Right renal pelvis (tissue), 4 donors: Measurements from ENCODE around the gene RTBDN. TPM values are rescaled to one million over a fixed set of nuclear protein-coding genes. Genes with fewer than 3 reads are reported as not detected.
"Not testable (repeated sequence)": the region's sequence is repeated elsewhere in the genome, so short reads cannot be mapped to it uniquely, and the experiment has no call there.

Source experiments
- DNase-seq, 4 donors: peaks; one replicate each; pipeline ENCODE4 v3.0.0-alpha.2; 2013; ENCODE audit warnings: low read depth in 4 of 4, low spot score in 3 of 4, missing footprints in 1 of 4
- polyA plus RNA-seq, 4 donors: library from polyadenylated mRNA; unstranded; fragments of 120-200 nt; gene quantifications; one replicate each; pipeline ENCODE4 v1.2.1, GENCODE V29; 2013; ENCODE audit not compliant: insufficient read length in 4 of 4

Gene RTBDN
- polyA plus RNA-seq, 4 donors, result 0.08 TPM; not detected in 3

DNA sequence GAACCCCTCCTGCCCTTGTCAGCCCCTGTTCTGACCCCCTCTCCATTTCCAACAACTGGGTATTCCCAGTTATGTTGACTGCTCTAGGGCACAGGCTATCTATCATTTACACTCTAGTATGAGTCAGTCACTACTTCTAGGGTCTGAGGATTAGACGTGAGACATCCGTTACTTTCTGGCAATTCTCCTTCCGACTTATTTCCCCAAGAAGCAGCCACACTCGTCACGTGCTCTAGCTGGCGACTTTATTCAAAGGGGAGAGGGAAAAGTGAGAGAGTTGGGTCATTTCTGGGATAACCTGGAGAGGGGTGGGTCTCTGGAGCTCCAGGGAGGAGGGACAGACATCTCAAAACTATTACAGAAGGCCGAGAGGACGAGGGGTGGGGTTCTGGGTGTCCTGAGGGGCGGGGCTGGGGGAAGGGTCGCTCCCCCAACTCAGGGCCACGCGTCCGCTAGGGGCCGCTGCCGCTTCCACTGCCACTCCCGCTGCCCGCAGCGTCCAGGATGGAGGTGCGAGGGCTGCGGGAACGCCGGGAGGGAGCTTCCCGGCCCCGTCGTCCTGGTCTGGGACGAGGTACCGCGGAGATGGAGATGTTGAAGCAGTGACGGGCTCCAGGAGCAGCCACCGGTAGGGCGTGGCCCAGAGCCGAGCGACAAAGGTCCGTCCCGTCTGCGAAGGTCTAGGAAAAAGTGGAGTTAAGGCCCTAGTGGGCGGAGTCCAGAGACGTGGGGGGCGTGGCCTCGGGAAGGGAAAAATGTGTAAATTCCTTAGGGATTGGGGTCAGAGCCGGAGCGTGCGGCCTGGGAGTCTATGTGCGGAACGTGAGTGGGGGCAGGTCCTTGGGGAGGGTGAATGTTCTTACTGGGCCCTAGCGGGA, 8.9 kb downstream of the RTBDN start:
- no peak for DNase-seq

DNA sequence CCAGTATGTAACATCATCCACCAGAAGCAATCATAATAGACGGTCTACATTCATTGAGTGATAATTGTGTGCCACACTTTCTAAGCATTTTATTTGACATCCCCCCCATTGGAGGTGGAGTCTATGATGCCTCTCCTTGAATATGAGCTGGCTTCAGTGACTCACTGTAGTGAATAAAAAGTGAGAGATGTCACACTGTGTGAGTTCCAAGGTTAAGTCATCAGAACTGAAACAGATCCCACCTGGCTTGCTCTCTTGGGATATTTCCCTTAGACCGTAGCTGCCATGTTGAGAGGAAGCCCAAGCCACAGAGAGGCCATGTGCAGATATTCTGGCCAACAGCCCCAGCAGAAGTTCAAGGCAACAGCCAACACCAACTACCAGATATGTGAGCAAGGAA, 12.6 kb downstream of the RTBDN start:
- DNase-seq, result no peak

DNA sequence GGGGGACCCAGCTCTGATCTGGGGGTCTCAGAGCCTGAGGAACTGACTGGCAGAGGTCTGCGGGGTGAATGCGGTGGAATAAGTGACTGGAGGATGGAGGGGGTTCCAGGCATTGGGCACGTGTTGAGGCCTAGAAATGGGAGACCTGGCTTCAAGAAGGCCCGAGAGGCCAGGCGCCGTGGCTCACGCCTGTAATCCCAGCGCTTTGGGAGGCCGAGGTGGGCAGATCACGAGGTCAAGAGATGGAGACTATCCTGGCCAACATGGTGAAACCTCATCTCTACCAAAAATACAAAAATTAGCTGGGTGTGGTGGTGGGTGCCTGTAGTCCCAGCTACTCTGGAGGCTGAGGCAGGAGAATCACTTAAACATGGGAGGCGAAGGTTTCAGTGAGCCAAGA, 16.6 kb downstream of the RTBDN start:
- DNase-seq, result not testable (repeated sequence)

DNA sequence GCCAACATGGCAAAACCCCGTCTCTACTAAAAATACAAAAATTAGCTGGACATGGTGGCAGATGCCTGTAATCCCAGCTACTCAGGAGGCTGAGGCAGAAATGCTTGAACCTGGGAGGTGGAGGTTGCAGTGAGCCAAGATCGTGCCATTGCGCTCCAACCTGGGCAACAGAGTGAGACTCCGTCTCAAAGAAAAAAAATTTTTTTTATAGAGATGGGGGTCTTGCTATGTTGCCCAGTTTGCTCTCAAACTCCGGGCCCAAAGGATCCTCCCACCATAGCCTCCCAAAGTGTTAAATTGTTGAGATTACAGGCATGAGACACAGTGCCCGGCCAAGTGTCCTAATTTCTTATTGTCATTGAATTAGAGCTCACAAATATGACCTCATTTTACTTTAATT, 17.2 kb downstream of the RTBDN start:
- not testable (repeated sequence) for DNase-seq

DNA sequence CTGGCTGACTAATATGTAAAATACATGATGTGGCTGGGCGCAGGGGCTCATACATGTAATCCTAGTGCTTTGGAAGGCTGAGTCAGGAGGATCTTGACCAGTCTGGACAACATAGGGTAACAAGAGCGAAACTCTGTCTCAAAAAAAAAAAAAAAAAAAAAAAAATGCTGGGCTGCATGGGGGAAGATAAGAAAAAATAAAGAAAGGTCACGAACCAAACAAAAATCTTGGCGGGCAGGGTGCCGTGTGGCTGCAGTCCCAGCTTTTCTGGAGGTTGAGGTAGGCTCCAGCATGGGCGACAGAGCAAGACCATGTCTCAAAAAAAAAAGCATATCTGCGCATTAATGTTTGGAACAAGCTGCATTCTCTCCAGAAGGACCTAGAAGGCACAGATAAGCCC, 19.3 kb downstream of the RTBDN start:
- DNase-seq, result no peak

DNA sequence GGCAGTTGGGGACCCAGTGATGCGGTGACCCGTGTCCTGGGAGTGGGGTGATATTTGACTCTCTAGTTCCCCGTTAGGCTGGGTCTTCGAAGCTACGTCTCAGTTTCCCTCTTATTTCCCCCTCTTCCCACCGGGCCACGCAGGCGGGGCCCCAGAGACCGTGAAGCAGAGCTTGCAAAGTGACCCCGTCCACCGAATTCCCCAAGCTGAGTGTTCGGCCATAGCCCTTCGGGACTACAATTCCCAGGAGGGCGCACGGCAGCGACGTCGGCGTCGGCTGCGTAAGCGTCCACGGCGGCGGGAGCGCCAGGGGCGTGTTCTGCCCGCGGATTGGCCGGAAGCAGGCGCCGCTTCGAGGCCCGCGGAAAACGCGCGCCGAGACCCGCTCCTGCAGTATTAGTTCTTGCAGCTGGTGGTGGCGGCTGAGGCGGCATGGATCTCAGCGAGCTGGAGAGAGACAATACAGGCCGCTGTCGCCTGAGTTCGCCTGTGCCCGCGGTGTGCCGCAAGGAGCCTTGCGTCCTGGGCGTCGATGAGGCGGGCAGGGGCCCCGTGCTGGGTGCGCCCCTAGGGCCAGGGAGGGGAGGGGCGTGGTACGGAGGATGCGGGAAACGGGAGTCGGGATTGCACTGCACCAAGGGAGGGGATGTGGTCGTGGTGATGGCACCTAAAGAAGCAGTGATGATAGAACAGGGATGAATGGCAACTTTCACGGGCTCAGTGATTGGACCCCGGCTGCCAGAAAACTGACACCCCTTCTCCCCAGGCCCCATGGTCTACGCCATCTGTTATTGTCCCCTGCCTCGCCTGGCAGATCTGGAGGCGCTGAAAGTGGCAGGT, 27.9 kb downstream of the RTBDN start, which contains the start of gene RNASEH2A:
RNASEH2A (plus strand) TSS at position 343 of the 840 bp plus-strand sequence; CDS start at position 433, 90 bp downstream.
- peak in 1 of 4 donors; percentile 82 for DNase-seq

DNA sequence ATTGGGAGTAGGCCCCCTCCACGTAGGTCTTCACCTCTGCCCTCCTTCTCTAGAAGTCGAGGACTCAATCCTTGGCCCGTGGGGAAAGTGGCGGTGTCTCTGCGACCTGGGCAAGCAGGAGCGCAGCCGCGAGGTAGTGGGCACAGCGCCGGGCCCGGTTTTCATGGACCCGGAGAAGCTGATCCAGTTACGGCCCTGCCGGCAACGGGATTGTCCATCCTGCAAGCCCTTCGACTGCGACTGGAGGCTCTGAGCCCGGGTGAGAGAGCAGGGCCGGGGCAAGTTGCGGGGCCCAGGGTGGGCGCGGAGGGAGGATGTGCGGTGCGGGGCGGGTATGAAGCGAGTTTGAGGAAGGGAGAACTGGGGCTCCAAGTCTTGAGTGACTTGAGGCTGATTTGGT, 30.3 kb downstream of the RTBDN start:
- no peak for DNase-seq

DNA sequence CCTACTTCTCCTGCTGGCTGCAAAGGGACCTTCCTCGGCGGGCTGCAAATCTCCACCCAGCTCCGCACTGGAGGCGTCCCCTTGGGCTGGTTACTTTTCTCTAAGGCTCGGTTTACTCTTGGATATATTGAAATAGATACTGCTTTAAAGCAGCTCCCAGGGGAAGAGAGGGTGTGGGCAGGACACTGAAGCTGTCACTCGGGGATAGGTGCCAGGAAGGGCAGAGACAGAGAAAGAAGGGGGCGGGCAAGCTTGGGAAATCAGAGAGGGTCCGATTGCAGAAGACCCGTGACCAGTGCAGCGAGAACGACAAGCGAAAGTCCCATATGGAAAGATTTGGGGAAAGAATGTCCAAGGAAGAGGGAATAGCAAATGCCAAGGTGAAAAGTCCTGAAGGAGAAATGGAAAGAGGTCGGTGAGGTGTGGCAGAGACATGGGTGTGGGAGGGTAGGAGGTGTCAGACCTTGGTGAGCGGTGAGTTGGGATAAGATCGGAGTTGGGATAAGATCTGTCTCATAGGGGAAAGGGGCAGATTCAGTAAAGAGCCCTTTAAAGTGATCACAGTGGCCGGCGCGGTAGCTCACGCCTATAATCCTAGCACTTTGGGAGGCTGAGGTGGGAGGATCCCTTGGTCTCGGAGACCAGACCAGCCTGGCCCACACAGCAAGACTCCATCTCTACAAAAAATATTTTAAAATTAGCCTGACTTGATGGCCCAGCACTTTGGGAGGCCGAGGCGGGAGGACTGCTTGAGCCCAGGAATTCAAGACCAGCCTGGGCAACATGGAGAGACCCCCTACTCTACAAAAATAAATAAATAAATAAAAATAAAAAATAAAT, 31.9 kb downstream of the RTBDN start:
- DNase-seq, result no peak

DNA sequence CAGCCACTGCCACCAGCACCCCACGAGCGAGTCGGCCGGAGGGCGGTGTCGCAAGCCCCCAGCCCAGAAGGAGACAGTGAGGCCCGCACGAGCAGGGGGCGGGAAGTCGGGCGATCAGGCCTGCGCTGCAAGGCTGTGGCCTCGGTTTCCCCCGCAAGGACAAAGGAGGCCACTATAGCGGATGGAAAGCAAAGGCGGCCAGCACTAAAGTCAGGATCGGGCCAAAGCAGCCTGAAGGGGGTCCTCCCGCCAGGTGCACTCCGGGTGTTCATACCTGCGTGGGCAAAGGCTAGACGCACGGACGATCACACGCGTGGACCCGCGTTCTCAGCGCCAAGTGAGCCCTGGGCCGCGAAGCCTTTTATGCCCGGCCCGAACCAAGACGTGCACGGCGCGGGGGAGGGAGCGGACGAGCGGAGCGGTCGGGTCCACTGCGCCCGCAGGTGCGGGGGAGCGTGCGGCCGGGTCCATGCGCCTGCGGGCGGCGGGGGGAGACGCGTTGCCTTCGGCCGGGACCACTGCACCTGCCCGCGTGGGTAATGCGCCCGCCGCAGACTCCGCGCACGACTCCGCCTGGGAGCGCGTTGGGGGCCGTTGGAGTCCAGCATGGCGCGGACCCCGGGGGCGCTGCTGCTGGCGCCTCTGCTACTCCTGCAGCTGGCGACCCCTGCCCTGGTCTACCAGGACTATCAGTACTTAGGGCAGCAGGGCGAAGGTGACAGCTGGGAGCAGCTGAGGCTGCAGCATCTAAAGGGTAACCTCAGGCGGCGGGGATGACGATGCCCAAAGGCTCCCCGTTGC, 32.7 kb downstream of the RTBDN start, which contains the start of the genes PRDX2 and THSD8:
PRDX2 (minus strand) TSS at position 335 of the 801 bp plus-strand sequence. CDS start 539 bp downstream, outside the sequence.
THSD8 (plus strand) TSS at position 604 of the 801 bp plus-strand sequence; CDS start at position 607, 3 bp downstream.
- no peak for DNase-seq

DNA sequence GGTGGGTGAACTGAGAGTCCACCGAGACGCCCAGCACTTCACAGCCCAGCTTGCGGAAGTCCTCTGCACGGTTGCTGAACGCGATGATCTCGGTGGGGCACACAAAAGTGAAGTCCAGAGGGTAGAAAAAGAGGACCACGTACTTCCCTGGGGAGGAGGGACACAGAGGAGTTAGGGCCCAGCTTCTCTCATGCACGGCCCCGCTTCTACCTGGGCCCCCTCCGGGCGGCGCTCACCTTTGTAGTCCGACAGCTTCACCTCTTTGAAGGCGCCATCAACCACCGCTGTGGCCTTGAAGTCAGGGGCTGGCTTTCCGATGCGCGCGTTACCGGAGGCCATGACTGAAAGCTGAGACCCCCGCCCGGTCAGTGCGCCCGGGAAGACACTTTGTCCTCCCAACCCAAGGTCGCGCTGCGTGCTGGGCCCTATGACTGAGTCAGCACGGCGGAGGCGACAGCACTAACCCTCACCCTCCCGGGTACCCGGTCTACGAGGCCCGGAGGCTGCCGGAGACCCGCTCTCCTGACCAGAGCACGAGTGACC, 33.4 kb downstream of the RTBDN start:
- no peak for DNase-seq

DNA sequence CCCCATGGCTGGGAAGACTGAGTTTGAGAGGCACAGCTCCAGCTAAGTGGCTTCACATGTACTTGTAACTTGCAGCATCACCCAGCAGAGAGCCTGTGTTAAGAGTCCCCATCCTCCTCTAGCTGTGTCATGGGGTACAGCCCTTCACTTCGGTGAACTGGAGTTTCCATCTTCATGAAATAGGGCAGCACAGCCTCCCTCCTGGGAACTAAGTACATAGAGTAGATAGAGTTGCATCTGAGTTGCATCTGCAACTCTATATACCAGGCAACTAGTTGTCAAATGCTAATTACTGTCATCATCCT, 34.0 kb downstream of the RTBDN start:
- no peak for DNase-seq

DNA sequence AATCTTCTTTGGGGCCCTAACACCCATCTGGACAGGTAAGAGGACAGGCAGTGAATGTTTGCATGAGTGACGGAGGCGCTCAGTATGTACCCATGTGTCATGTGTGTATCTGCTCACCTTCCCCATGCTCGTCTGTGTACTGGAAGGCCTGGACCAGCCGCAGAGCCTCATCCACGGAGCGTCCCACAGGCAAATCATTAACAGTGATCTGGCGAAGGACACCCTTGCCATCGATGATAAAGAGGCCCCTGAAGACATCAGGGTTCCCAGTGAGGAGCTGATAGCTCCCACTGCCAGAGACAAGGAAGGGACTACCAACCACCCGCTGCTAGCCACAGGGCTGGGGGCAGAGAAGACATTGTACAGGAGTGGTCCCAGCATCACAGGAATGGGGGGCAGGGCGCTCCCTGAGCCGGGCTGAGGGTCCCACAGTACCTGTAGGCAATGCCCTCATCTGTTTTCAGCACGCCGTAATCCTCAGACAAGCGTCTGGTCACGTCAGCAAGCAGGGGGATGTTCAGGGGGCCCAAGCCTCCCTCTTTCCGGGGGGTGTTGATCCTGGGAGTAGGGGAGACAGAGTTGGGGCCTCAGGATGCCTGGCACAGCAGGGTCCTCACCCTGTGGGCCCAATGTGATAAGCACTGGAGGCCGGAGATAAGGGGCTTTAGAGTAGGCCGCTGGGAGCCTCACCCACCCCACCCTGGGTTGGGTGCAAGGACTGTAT, 34.5 kb downstream of the RTBDN start:
- no peak for DNase-seq

DNA sequence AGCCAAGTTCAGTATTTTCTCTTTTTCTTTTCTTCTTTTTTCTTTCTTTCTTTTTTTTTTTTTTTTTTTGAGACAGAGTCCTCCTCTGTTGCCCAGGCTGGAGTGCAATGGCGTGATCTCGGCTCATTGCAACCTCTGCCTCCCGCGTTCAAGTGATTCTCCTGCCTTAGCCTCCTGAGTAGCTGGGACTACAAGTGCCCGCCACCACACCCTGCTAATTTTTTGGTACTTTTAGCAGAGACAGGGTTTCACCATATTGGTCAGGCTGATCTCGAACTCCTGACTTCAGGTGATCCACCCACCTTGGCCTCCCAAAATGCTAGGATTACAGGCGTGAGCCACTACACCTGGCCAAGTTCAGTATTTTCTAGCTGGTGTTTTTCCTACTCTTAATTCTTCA, 36.8 kb downstream of the RTBDN start:
- DNase-seq, result not testable (repeated sequence)

DNA sequence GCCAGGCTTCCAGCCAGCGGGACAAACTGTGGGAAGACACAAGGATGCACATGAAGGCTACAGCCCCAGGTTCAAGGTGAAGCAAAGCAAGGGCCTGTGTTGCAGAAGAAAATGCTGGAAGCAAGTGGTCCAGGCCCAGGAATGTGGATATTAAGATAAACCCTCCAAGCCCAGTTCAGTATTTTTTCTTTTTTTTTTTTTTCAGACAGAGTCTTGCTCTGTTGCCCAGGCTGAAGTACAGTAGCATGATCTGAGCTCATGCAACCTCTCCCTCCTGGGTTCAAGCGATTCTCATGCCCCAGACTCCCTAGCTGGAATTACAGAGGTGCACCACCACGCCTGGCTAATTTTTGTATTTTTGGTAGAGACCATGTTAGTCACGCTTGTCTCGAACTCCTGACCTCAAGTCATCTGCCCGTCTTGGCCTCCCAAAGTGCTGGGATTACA, 37.2 kb downstream of the RTBDN start:
- DNase-seq, result no peak

DNA sequence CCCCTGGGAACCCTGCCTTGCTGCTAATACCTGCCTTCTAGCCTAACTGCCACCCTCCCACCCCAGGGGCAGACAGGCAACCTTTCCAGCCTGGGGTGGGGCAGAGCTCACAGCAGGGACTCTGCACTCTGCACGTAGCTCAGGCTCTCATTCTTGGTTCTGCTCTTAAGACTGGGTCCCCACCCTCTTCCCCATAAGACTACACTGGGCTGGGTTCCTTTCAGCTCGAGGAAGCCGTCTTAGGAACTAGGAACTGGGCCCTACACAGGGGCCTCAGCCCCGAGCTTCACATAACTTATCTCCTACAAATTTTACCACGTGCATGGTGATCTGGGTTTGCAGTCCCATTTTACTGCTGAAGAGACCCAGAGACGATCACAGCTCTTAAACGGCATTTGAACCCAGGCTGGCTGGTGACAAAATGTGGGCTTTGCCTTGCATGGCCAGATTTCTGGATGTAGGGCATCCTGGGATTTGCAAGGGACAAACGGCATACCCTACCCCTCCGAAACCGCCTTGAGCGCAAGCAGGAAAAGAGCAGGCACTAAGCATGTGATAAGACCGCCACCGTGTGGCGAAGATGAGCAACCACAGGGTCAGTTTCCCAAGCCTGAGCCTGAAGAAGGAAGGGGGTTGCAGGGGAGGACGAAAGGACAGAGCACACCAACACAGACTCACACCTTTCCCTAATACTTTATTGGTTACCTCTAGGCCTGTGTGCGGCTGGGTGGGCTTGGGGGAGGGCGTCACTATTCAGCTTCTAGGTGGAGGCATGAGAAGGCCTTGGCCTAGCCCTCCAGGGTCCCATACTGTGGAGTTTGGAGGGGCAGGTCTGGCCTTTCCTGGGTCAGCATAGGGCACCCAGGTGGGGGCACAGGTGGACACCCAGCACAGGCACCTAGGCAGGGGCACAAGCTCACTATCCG, 38.0 kb downstream of the RTBDN start:
- no peak for DNase-seq

DNA sequence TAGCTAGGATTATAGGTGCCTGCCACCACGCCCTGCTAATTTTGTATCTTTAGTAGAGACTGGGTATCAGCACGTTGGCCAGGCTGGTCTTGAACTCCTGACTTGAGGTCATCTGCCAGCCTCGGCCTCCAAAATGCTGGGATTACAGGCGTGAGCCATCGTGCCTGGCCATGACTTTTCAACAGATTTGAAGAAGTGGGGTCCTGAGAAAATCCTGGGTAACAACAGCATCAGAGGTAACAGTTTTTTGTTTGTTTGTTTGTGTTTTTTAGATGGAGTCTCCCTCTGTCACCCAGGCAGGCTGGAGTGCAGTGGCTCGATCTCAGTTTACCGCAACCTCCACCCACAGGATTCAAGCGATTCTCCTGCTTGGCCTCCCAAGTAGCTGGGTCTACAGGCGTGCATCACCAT, 39.4 kb downstream of the RTBDN start:
- DNase-seq, result no peak

DNA sequence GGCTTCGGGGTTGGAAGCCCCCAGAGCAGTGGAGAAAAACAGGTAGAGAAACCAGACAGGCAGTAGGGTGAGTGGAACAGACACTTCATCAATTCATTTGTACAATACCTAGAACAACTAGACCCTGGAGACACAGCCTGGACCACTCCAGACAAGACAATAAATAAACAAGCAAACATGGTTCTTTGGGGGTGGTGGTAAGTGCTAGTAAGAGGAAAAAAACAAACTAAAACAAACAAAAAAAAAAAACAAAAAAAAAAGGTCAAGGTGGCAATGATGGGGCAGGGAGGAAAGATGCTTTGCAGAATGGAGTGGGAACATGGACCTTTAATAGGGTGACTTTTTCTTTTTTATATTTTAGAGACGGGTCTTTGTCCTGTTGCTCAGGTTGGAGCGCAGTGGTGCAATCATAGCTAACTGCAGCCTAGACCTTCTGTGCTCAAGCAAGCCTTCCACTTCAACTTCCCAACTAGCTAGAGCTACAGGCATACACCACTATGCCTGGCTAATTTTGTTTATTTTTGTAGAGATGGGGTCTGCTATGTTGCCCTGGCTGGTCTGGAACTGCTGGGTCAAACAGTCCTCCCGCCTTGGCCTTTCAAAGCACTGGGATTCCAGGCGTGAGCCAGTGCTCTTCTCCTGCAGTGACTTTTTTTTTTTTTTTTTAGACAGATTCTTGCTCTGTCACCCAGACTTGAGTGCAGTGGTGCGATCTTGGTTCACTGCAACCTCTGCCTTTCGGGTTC, 40.0 kb downstream of the RTBDN start:
- DNase-seq, result no peak
